Osteocyte (in vitro differentiated cells): Measurements from ENCODE around the gene ZNF318. TPM values are rescaled to one million over a fixed set of nuclear protein-coding genes. Genes with fewer than 3 reads are reported as not detected.
"Not testable (repeated sequence)": the region's sequence is repeated elsewhere in the genome, so short reads cannot be mapped to it uniquely, and the experiment has no call there.

Experiments used
- DNase-seq: peaks from one replicate; pipeline ENCODE4 v3.0.0; 2021; ENCODE audit warnings: mixed read lengths; ENCODE audit not compliant: unreplicated experiment; ENCODE audit errors: extremely low spot score
- H3K27ac Mint-ChIP-seq: one replicate; pipeline ENCODE4 v1.8.0; 2021; ENCODE audit warnings: mild to moderate bottlenecking, mixed read lengths; ENCODE audit not compliant: unreplicated experiment
- H3K27me3 Mint-ChIP-seq: one replicate; pipeline ENCODE4 v1.8.0; 2021; ENCODE audit warnings: mixed read lengths; ENCODE audit not compliant: unreplicated experiment
- H3K36me3 Mint-ChIP-seq: one replicate; pipeline ENCODE4 v1.8.0; 2021; ENCODE audit warnings: mixed read lengths; ENCODE audit not compliant: unreplicated experiment
- H3K4me1 Mint-ChIP-seq: one replicate; pipeline ENCODE4 v1.8.0; 2021; ENCODE audit warnings: mixed read lengths; ENCODE audit not compliant: unreplicated experiment
- H3K4me3 Mint-ChIP-seq: one replicate; pipeline ENCODE4 v1.8.0; 2021; ENCODE audit warnings: mild to moderate bottlenecking, moderate library complexity, mixed read lengths; ENCODE audit not compliant: unreplicated experiment
- H3K9me3 Mint-ChIP-seq: one replicate; pipeline ENCODE4 v1.8.0; 2021; ENCODE audit warnings: mixed read lengths; ENCODE audit not compliant: unreplicated experiment
- CTCF ChIP-seq: fragments of 200-600 bp; sonication (generic); IDR thresholded peaks from 2 replicates; pipeline ENCODE4 v1.5.0; 2021; ENCODE audit warnings: antibody characterized with exemption, mild to moderate bottlenecking, moderate library complexity
- total RNA-seq: library from RNA; stranded (reverse); gene quantifications from 2 replicates; pipeline ENCODE4 v1.2.1, GENCODE V29; 2021

The ZNF318 gene
- total RNA-seq, 1 donor from 2014 or later: 25.1 TPM

- TF ChIP-seq CTCF: no peak
- Mint-ChIP-seq H3K27ac (no peak overlapping the region), H3K9me3 (no peaks in the 10 kb centered on the region), H3K4me3 (no peak overlapping the region), H3K4me1 (no peaks in the 10 kb centered on the region), H3K27me3 (no peaks in the 10 kb centered on the region), H3K36me3 (peaks cover 56% of the 10 kb centered on the region)
- no peak for DNase-seq
These were observed 10.1 kb downstream of the ZNF318 start for GRCh38 chr6:43359381-43359780.

- no peak for DNase-seq
- H3K27ac Mint-ChIP-seq: no peak overlapping the region
- no peaks in the 10 kb centered on the region for H3K27me3 Mint-ChIP-seq
- H3K9me3 Mint-ChIP-seq: no peaks in the 10 kb centered on the region
- peaks cover 60% of the 10 kb centered on the region for H3K36me3 Mint-ChIP-seq
- no peaks in the 10 kb centered on the region for H3K4me1 Mint-ChIP-seq
- peak; percentile 22 for TF ChIP-seq CTCF
- no peak overlapping the region for H3K4me3 Mint-ChIP-seq
These were observed 13.4 kb downstream of the ZNF318 start for GRCh38 chr6:43355862-43356590.

- DNase-seq, H3K4me3 Mint-ChIP-seq, H3K4me1 Mint-ChIP-seq, H3K27ac Mint-ChIP-seq, H3K9me3 Mint-ChIP-seq, H3K27me3 Mint-ChIP-seq: not testable (repeated sequence)
- peaks cover 43% of the 10 kb centered on the region for H3K36me3 Mint-ChIP-seq
These were observed 17.5 kb downstream of the ZNF318 start for GRCh38 chr6:43351951-43352350.

GRCh38 chr6:43347444-43347843 lies 22.0 kb downstream of the ZNF318 start:
- Mint-ChIP-seq H3K36me3 (peaks cover 33% of the 10 kb centered on the region), H3K4me1 (no peaks in the 10 kb centered on the region), H3K27me3 (no peaks in the 10 kb centered on the region), H3K27ac (no peak overlapping the region), H3K4me3 (no peak overlapping the region), H3K9me3 (no peaks in the 10 kb centered on the region)
- no peak for DNase-seq
- TF ChIP-seq CTCF: no peak

GRCh38 chr6:43347021-43347420 lies 22.4 kb downstream of the ZNF318 start:
- DNase-seq: no peak
- Mint-ChIP-seq H3K4me3 (no peak overlapping the region), H3K9me3 (no peaks in the 10 kb centered on the region), H3K27ac (no peak overlapping the region), H3K27me3 (no peaks in the 10 kb centered on the region), H3K4me1 (no peaks in the 10 kb centered on the region), H3K36me3 (peaks cover 34% of the 10 kb centered on the region)
- TF ChIP-seq CTCF: no peak

- H3K36me3 Mint-ChIP-seq: peaks cover 35% of the 10 kb centered on the region
- not testable (repeated sequence) for DNase-seq, H3K27me3 Mint-ChIP-seq, H3K4me1 Mint-ChIP-seq, H3K4me3 Mint-ChIP-seq, H3K9me3 Mint-ChIP-seq, H3K27ac Mint-ChIP-seq
These were observed 23.2 kb downstream of the ZNF318 start for GRCh38 chr6:43346243-43346642.
